IPS-11a (cell line): ENCODE data around the gene TOLLIP.

Experiments
- H3K4me3 ChIP-seq: one replicate; pipeline ENCODE4 v1.5.1; 2013; ENCODE audit warnings: low read depth, low read length, control low read depth

TOLLIP gene

GRCh38 chr11:1285316-1285744, 24.1 kb downstream of the TOLLIP start:
- H3K4me3 ChIP-seq, result no peak overlapping the region

- H3K4me3 ChIP-seq, result no peak overlapping the region
Measured at GRCh38 chr11:1283906-1284305, 25.5 kb downstream of the TOLLIP start.

- H3K4me3 ChIP-seq, result no peak overlapping the region
Measured at GRCh38 chr11:1283091-1283511, 26.3 kb downstream of the TOLLIP start.

- H3K4me3 ChIP-seq, result no peak overlapping the region
Measured at GRCh38 chr11:1281974-1282365, 27.5 kb downstream of the TOLLIP start.

- no peak overlapping the region for H3K4me3 ChIP-seq
Measured at GRCh38 chr11:1281326-1281973, 28.0 kb downstream of the TOLLIP start.

- no peak overlapping the region for H3K4me3 ChIP-seq
Measured at GRCh38 chr11:1280116-1281035, 29.1 kb downstream of the TOLLIP start.

GRCh38 chr11:1279674-1280055, 29.8 kb downstream of the TOLLIP start:
- H3K4me3 ChIP-seq, result no peak overlapping the region

- H3K4me3 ChIP-seq, result no peak overlapping the region
Measured at GRCh38 chr11:1278766-1279673, 30.4 kb downstream of the TOLLIP start.

GRCh38 chr11:1277936-1278512, 31.4 kb downstream of the TOLLIP start:
- H3K4me3 ChIP-seq, result no peak overlapping the region

GRCh38 chr11:1276866-1277615, 32.4 kb downstream of the TOLLIP start:
- H3K4me3 ChIP-seq, result no peak overlapping the region

GRCh38 chr11:1276041-1276790, 33.2 kb downstream of the TOLLIP start:
- no peak overlapping the region for H3K4me3 ChIP-seq

- no peak overlapping the region for H3K4me3 ChIP-seq
Measured at GRCh38 chr11:1275021-1275420, 34.4 kb downstream of the TOLLIP start.

- no peak overlapping the region for H3K4me3 ChIP-seq
Measured at GRCh38 chr11:1274501-1274900, 34.9 kb downstream of the TOLLIP start.

- no peak overlapping the region for H3K4me3 ChIP-seq
Measured at GRCh38 chr11:1272531-1272930, 36.9 kb downstream of the TOLLIP start.

- H3K4me3 ChIP-seq, result no peak overlapping the region
Measured at GRCh38 chr11:1271927-1272326, 37.5 kb downstream of the TOLLIP start.

- no peak overlapping the region for H3K4me3 ChIP-seq
Measured at GRCh38 chr11:1271406-1271805, 38.0 kb downstream of the TOLLIP start.

- H3K4me3 ChIP-seq, result no peak overlapping the region
Measured at GRCh38 chr11:1271002-1271401, 38.4 kb downstream of the TOLLIP start.

- no peak overlapping the region for H3K4me3 ChIP-seq
Measured at GRCh38 chr11:1270476-1270875, 39.0 kb downstream of the TOLLIP start.

GRCh38 chr11:1269957-1270356, 39.5 kb downstream of the TOLLIP start:
- no peak overlapping the region for H3K4me3 ChIP-seq
